ENCODE results near the gene ACTL10.
A peak's percentile ranks its signal among the peaks of the same experiment; 100 is the strongest.

Gene ACTL10

GRCh38 chr20:33685328-33686099 is 18.8 kb downstream of the ACTL10 start:
- H3K9ac ChIP-seq (ENCODE audit: low read depth, low read length) = peak overlapping the region; percentile 90
- H3K4me1 ChIP-seq (ENCODE audit: insufficient read depth, low read length) = peaks cover 6% of the 10 kb centered on the region; the same call in 1 of the 2 replicates
- peaks cover 17% of the 10 kb centered on the region; the same call in 1 of the 2 replicates for H3K27me3 ChIP-seq (ENCODE audit: insufficient read depth, low read length)
- H3K9me3 ChIP-seq (ENCODE audit: insufficient read depth, low read depth, low read length) = no peaks in the 10 kb centered on the region
- H3K36me3 ChIP-seq (ENCODE audit: insufficient read depth, low read depth, low read length) = peaks cover 8% of the 10 kb centered on the region; the same call in 1 of the 2 replicates
- peak overlapping the region; percentile 5 for H3K27ac ChIP-seq (ENCODE audit: low read length)
- peak overlapping the region; percentile 94 for H3K4me3 ChIP-seq (ENCODE audit: low read length)

GRCh38 chr20:33686100-33686983 is 19.6 kb downstream of the ACTL10 start, which contains the start of gene E2F1:
E2F1 (minus strand) TSS chr20:33686385; CDS start chr20:33686264, 121 bp downstream.
- H3K4me1 ChIP-seq (ENCODE audit: insufficient read depth, low read length) = peaks cover 6% of the 10 kb centered on the region; the same call in 1 of the 2 replicates
- peaks cover 6% of the 10 kb centered on the region; the same call in 1 of the 2 replicates for H3K36me3 ChIP-seq (ENCODE audit: insufficient read depth, low read depth, low read length)
- H3K27me3 ChIP-seq (ENCODE audit: insufficient read depth, low read length) = peaks cover 17% of the 10 kb centered on the region; the same call in 1 of the 2 replicates
- peak within 1 kb of the TSS; percentile 5 for H3K27ac ChIP-seq (ENCODE audit: low read length)
- peak within 1 kb of the TSS; percentile 90 for H3K9ac ChIP-seq (ENCODE audit: low read depth, low read length)
- H3K4me3 ChIP-seq (ENCODE audit: low read length) = peak within 1 kb of the TSS; percentile 94
- H3K9me3 ChIP-seq (ENCODE audit: insufficient read depth, low read depth, low read length) = no peaks in the 10 kb centered on the region

GRCh38 chr20:33686984-33687366 is 20.2 kb downstream of the ACTL10 start:
- H3K9me3 ChIP-seq (ENCODE audit: insufficient read depth, low read depth, low read length) = no peaks in the 10 kb centered on the region
- peaks cover 6% of the 10 kb centered on the region; the same call in 1 of the 2 replicates for H3K4me1 ChIP-seq (ENCODE audit: insufficient read depth, low read length)
- H3K4me3 ChIP-seq (ENCODE audit: low read length) = peak overlapping the region; percentile 49
- peaks cover 17% of the 10 kb centered on the region; the same call in 1 of the 2 replicates for H3K27me3 ChIP-seq (ENCODE audit: insufficient read depth, low read length)
- H3K27ac ChIP-seq (ENCODE audit: low read length) = no peak overlapping the region
- H3K36me3 ChIP-seq (ENCODE audit: insufficient read depth, low read depth, low read length) = peaks cover 6% of the 10 kb centered on the region; the same call in 1 of the 2 replicates
- H3K9ac ChIP-seq (ENCODE audit: low read depth, low read length) = peak overlapping the region; percentile 60; the same call in 1 of the 2 replicates

GRCh38 chr20:33687370-33687915 is 20.7 kb downstream of the ACTL10 start:
- Histone ChIP-seq H3K36me3 (ENCODE audit: insufficient read depth, low read depth, low read length) (peaks cover 5% of the 10 kb centered on the region; the same call in 1 of the 2 replicates), H3K27ac (ENCODE audit: low read length) (no peak overlapping the region), H3K9ac (ENCODE audit: low read depth, low read length) (no peak overlapping the region), H3K4me1 (ENCODE audit: insufficient read depth, low read length) (peaks cover 6% of the 10 kb centered on the region; the same call in 1 of the 2 replicates), H3K27me3 (ENCODE audit: insufficient read depth, low read length) (peaks cover 17% of the 10 kb centered on the region; the same call in 1 of the 2 replicates), H3K9me3 (ENCODE audit: insufficient read depth, low read depth, low read length) (no peaks in the 10 kb centered on the region), H3K4me3 (ENCODE audit: low read length) (no peak overlapping the region)

- no peak overlapping the region for H3K9ac ChIP-seq (ENCODE audit: low read depth, low read length)
- no peak overlapping the region for H3K4me3 ChIP-seq (ENCODE audit: low read length)
- no peaks in the 10 kb centered on the region for H3K36me3 ChIP-seq (ENCODE audit: insufficient read depth, low read depth, low read length)
- no peaks in the 10 kb centered on the region for H3K9me3 ChIP-seq (ENCODE audit: insufficient read depth, low read depth, low read length)
- peaks cover 9% of the 10 kb centered on the region; the same call in 1 of the 2 replicates for H3K4me1 ChIP-seq (ENCODE audit: insufficient read depth, low read length)
- no peak overlapping the region for H3K27ac ChIP-seq (ENCODE audit: low read length)
- H3K27me3 ChIP-seq (ENCODE audit: insufficient read depth, low read length) = peaks cover 17% of the 10 kb centered on the region; the same call in 1 of the 2 replicates
Measured at GRCh38 chr20:33687993-33688937, 21.5 kb downstream of the ACTL10 start.

- Histone ChIP-seq H3K9ac (ENCODE audit: low read depth, low read length) (no peak overlapping the region), H3K27me3 (ENCODE audit: insufficient read depth, low read length) (peaks cover 17% of the 10 kb centered on the region; the same call in 1 of the 2 replicates), H3K27ac (ENCODE audit: low read length) (no peak overlapping the region), H3K9me3 (ENCODE audit: insufficient read depth, low read depth, low read length) (no peaks in the 10 kb centered on the region), H3K4me1 (ENCODE audit: insufficient read depth, low read length) (peaks cover 14% of the 10 kb centered on the region; the same call in 1 of the 2 replicates), H3K36me3 (ENCODE audit: insufficient read depth, low read depth, low read length) (no peaks in the 10 kb centered on the region), H3K4me3 (ENCODE audit: low read length) (no peak overlapping the region)
Measured at GRCh38 chr20:33688938-33689424, 22.2 kb downstream of the ACTL10 start.

- Histone ChIP-seq H3K27me3 (ENCODE audit: insufficient read depth, low read length) (peaks cover 17% of the 10 kb centered on the region; the same call in 1 of the 2 replicates), H3K9me3 (ENCODE audit: insufficient read depth, low read depth, low read length) (no peaks in the 10 kb centered on the region), H3K9ac (ENCODE audit: low read depth, low read length) (no peak overlapping the region), H3K4me3 (ENCODE audit: low read length) (no peak overlapping the region), H3K36me3 (ENCODE audit: insufficient read depth, low read depth, low read length) (no peaks in the 10 kb centered on the region), H3K27ac (ENCODE audit: low read length) (no peak overlapping the region), H3K4me1 (ENCODE audit: insufficient read depth, low read length) (peaks cover 11% of the 10 kb centered on the region; the same call in 1 of the 2 replicates)
Measured at GRCh38 chr20:33689493-33689892, 22.8 kb downstream of the ACTL10 start.

GRCh38 chr20:33689973-33690372 is 23.2 kb downstream of the ACTL10 start:
- H3K4me3 ChIP-seq (ENCODE audit: low read length) = no peak overlapping the region
- no peak overlapping the region for H3K9ac ChIP-seq (ENCODE audit: low read depth, low read length)
- H3K27me3 ChIP-seq (ENCODE audit: insufficient read depth, low read length) = peaks cover 17% of the 10 kb centered on the region; the same call in 1 of the 2 replicates
- H3K36me3 ChIP-seq (ENCODE audit: insufficient read depth, low read depth, low read length) = no peaks in the 10 kb centered on the region
- no peaks in the 10 kb centered on the region for H3K9me3 ChIP-seq (ENCODE audit: insufficient read depth, low read depth, low read length)
- no peak overlapping the region for H3K27ac ChIP-seq (ENCODE audit: low read length)
- peaks cover 11% of the 10 kb centered on the region; the same call in 1 of the 2 replicates for H3K4me1 ChIP-seq (ENCODE audit: insufficient read depth, low read length)

GRCh38 chr20:33693289-33693688 is 26.5 kb downstream of the ACTL10 start:
- no peak overlapping the region for H3K9ac ChIP-seq (ENCODE audit: low read depth, low read length)
- H3K27ac ChIP-seq (ENCODE audit: low read length) = no peak overlapping the region
- no peak overlapping the region for H3K4me3 ChIP-seq (ENCODE audit: low read length)
- peaks cover 8% of the 10 kb centered on the region; the same call in 1 of the 2 replicates for H3K4me1 ChIP-seq (ENCODE audit: insufficient read depth, low read length)
- H3K36me3 ChIP-seq (ENCODE audit: insufficient read depth, low read depth, low read length) = no peaks in the 10 kb centered on the region
- no peaks in the 10 kb centered on the region for H3K9me3 ChIP-seq (ENCODE audit: insufficient read depth, low read depth, low read length)
- peaks cover 16% of the 10 kb centered on the region; the same call in 1 of the 2 replicates for H3K27me3 ChIP-seq (ENCODE audit: insufficient read depth, low read length)

Measured in iPS-20b (cell line).